Sigmoid colon (tissue), 7 donors: ENCODE measurements around the gene TYSND1. TPM values are rescaled to one million over a fixed set of nuclear protein-coding genes. Genes with fewer than 3 reads are reported as not detected.
"Not testable (repeated sequence)": the region's sequence is repeated elsewhere in the genome, so short reads cannot be mapped to it uniquely, and the experiment has no call there.

Experiments
- DNase-seq: peaks from one replicate; pipeline ENCODE4 v3.0.0-alpha.2; 2019
- H3K27ac ChIP-seq, 4 donors: fragments of 200-600 bp; sonication (generic); one replicate each; pipeline ENCODE4 v1.5.1; 2016 to 2019; ENCODE audit warnings: mild to moderate bottlenecking in 1 of 4
- H3K27me3 ChIP-seq, 3 donors: fragments of 200-600 bp; sonication (generic); one replicate each; pipeline ENCODE4 v1.5.1; 2019; ENCODE audit warnings: mild to moderate bottlenecking in 1 of 3
- H3K36me3 ChIP-seq, 4 donors: fragments of 200-600 bp; sonication (generic); one replicate each; pipeline ENCODE4 v1.5.1; 2016 to 2019
- H3K4me1 ChIP-seq, 4 donors: fragments of 200-600 bp; sonication (generic); one replicate each; pipeline ENCODE4 v1.5.1; 2017 to 2019
- H3K4me3 ChIP-seq, 4 donors: fragments of 200-600 bp; sonication (generic); one replicate each; pipeline ENCODE4 v1.5.1; 2017 to 2019; ENCODE audit warnings: mild to moderate bottlenecking in 2 of 4, moderate library complexity in 1 of 4
- H3K9me3 ChIP-seq, 4 donors: fragments of 200-600 bp in 3 of 4; sonication (generic) in 3 of 4; one replicate each; pipeline versions ENCODE4 v1.5.1 to v1.6.1; 2013 to 2019
- EP300 ChIP-seq, 4 donors: sonication (generic); formaldehyde crosslinking; IDR thresholded peaks; one replicate each; pipeline ENCODE4 v1.6.1; 2017; ENCODE audit warnings: antibody characterized with exemption in 4 of 4
- POLR2A ChIP-seq, 2 donors: fragments of 450-650 bp; IDR thresholded peaks; one replicate each; pipeline ENCODE4 v1.6.1; 2016; ENCODE audit warnings: antibody characterized with exemption in 2 of 2, mild to moderate bottlenecking in 2 of 2, moderate library complexity in 2 of 2
- POLR2AphosphoS5 ChIP-seq, 4 donors: sonication (generic); formaldehyde crosslinking; IDR thresholded peaks; one replicate each; pipeline ENCODE4 v1.6.1; 2017; ENCODE audit warnings: antibody characterized with exemption in 4 of 4
- whole genome bisulfite sequencing, 2 donors: extraction: QIAGEN DNeasy Blood & Tissue Kit; methylation state at CpG; one replicate each; pipeline ENCODE4 v1.1.7; 2013; 5-methylcytosine and 5-hydroxymethylcytosine counted together
- intact Hi-C: fragments of 100-400 bp; cut with DNase I; formaldehyde crosslinking; loops from one replicate; pipeline ENCODE4 v1.15.1; 2023
- polyA plus RNA-seq, 3 donors: library from polyadenylated mRNA; stranded (reverse); fragments of 200-250 nt; gene quantifications; one replicate each; pipeline ENCODE4 v1.2.3, GENCODE V29; 2013
- total RNA-seq, 4 donors: library from RNA; depleted of rRNA; stranded (reverse); fragments of >200 nt; gene quantifications; one replicate each; pipeline ENCODE4 v1.1.0, GENCODE V29; 2016
- TF ChIP-seq, protein P1 (sequence below), 4 experiments: fragments of 450-650 bp in 3 of 4; fragments of 200-600 bp in 1 of 4; IDR thresholded peaks; one replicate each; pipeline ENCODE4 v1.5.1; 2016 to 2019; ENCODE audit warnings: antibody characterized with exemption in 4 of 4, mild to moderate bottlenecking in 3 of 4, moderate library complexity in 2 of 4
- donor health status: healthy with polysubstance abuse.
- donor health status: Bipolar disorder and iron deficiency.
- donor health status: healthy.

Gene TYSND1
- total and polyA plus RNA-seq, 7 donors, result 5.1 to 13.5 (median 8.4) TPM

GRCh38 chr10:70101668-70102067 is 44.8 kb downstream of the TYSND1 start:
- no peak for DNase-seq
- whole genome bisulfite sequencing, 2 donors, result 64 to 83% methylated on average over 3 of the region's 3 CpGs
- Histone ChIP-seq H3K27ac (no peak overlapping the region), H3K4me3 (no peak overlapping the region), H3K36me3 (peaks cover 0 to 53% (median 2%) of the 10 kb centered on the region in 4 donors), H3K4me1 (no peaks in the 10 kb centered on the region), H3K9me3 (no peaks in the 10 kb centered on the region), H3K27me3 (no peaks in the 10 kb centered on the region)
- TF ChIP-seq, protein P1, sequence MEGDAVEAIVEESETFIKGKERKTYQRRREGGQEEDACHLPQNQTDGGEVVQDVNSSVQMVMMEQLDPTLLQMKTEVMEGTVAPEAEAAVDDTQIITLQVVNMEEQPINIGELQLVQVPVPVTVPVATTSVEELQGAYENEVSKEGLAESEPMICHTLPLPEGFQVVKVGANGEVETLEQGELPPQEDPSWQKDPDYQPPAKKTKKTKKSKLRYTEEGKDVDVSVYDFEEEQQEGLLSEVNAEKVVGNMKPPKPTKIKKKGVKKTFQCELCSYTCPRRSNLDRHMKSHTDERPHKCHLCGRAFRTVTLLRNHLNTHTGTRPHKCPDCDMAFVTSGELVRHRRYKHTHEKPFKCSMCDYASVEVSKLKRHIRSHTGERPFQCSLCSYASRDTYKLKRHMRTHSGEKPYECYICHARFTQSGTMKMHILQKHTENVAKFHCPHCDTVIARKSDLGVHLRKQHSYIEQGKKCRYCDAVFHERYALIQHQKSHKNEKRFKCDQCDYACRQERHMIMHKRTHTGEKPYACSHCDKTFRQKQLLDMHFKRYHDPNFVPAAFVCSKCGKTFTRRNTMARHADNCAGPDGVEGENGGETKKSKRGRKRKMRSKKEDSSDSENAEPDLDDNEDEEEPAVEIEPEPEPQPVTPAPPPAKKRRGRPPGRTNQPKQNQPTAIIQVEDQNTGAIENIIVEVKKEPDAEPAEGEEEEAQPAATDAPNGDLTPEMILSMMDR (IDR thresholded peaks at IDR 0.05), result no peak
- TF ChIP-seq EP300 (IDR thresholded peaks at IDR 0.05) (no peak), POLR2A (IDR thresholded peaks at IDR 0.05) (no peak), POLR2AphosphoS5 (IDR thresholded peaks at IDR 0.05) (no peak)
- intact Hi-C loops, result no loop called here

GRCh38 chr10:70101068-70101562 is 45.4 kb downstream of the TYSND1 start:
- WGBS, 2 donors, result 81 to 86% methylated on average over 11 of the region's 11 CpGs
- DNase-seq, H3K27me3 ChIP-seq, intact Hi-C loops, H3K9me3 ChIP-seq, H3K4me1 ChIP-seq, H3K4me3 ChIP-seq, H3K27ac ChIP-seq: not testable (repeated sequence)
- peaks cover 0 to 59% (median 2%) of the 10 kb centered on the region in 4 donors for H3K36me3 ChIP-seq

DNA sequence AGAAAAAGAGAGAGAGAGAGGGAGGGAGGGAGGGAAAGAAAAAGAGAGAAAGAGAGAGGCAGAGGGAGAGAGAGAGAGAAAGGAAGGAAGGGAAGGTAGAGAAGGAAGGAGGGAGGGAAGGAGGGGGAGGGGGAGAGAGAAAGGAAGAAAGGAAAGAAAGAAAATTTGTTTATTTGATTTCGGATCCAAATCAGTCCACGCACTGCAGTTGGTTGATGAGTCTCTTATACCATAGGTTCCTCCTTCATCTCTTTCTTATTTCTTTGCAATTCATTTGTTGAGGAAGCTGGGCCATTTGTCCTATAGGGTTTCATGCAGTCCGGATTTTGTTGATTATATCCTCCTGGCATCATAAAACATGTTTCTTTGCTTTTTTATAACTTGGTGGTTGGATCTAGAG is 48.2 kb downstream of the TYSND1 start:
- Histone ChIP-seq H3K27me3 (no peaks in the 10 kb centered on the region), H3K36me3 (peaks cover 0 to 84% (median 10%) of the 10 kb centered on the region in 4 donors), H3K4me1 (no peaks in the 10 kb centered on the region), H3K9me3 (no peaks in the 10 kb centered on the region), H3K4me3 (no peak overlapping the region), H3K27ac (no peak overlapping the region)
- DNase-seq, result no peak
- intact Hi-C loops, result no loop called here
- 90 to 95% methylated on average over 3 of the region's 3 CpGs for WGBS, 2 donors
- TF ChIP-seq, protein P1 (IDR thresholded peaks at IDR 0.05), result no peak
- TF ChIP-seq POLR2A (IDR thresholded peaks at IDR 0.05), result no peak
- TF ChIP-seq POLR2AphosphoS5 (IDR thresholded peaks at IDR 0.05), result no peak
- TF ChIP-seq EP300 (IDR thresholded peaks at IDR 0.05), result no peak

- TF ChIP-seq, protein P1 (IDR thresholded peaks at IDR 0.05), result no peak
- TF ChIP-seq POLR2AphosphoS5 (IDR thresholded peaks at IDR 0.05) (no peak), EP300 (IDR thresholded peaks at IDR 0.05) (no peak), POLR2A (IDR thresholded peaks at IDR 0.05) (no peak)
- Histone ChIP-seq H3K36me3 (peaks cover 0 to 93% (median 17%) of the 10 kb centered on the region in 4 donors), H3K27me3 (no peaks in the 10 kb centered on the region), H3K27ac (no peak overlapping the region), H3K9me3 (no peaks in the 10 kb centered on the region), H3K4me3 (no peak overlapping the region), H3K4me1 (no peaks in the 10 kb centered on the region)
- no peak for DNase-seq
- intact Hi-C loops, result no loop called here
Measured at GRCh38 chr10:70097459-70097858, 49.0 kb downstream of the TYSND1 start.

- peaks cover 0 to 94% (median 17%) of the 10 kb centered on the region in 4 donors for H3K36me3 ChIP-seq
Measured at GRCh38 chr10:70096705-70097420, 49.6 kb downstream of the TYSND1 start.

More at GRCh38 chr10:70096705-70097420, 49.6 kb downstream of the TYSND1 start:
- no peak overlapping the region for H3K4me3 ChIP-seq
- DNase-seq, result no peak
- H3K9me3 ChIP-seq, result no peaks in the 10 kb centered on the region
- 93% methylated on average over 5 of the region's 5 CpGs for whole genome bisulfite sequencing, 2 donors
- intact Hi-C loops, result no loop called here
- no peaks in the 10 kb centered on the region for H3K27me3 ChIP-seq
- H3K27ac ChIP-seq, result no peak overlapping the region
- TF ChIP-seq EP300 (IDR thresholded peaks at IDR 0.05), result no peak
- TF ChIP-seq POLR2A (IDR thresholded peaks at IDR 0.05), result no peak
- TF ChIP-seq, protein P1 (IDR thresholded peaks at IDR 0.05), result no peak
- no peak for TF ChIP-seq POLR2AphosphoS5 (IDR thresholded peaks at IDR 0.05)
- no peaks in the 10 kb centered on the region for H3K4me1 ChIP-seq
